Iris pigment epithelial cell (primary cell): ENCODE results near the gene PLA2G2C.
A peak's percentile ranks its signal among the peaks of the same experiment; 100 is the strongest.

ENCODE experiments used
- DNase-seq: peaks from one replicate; pipeline ENCODE4 v3.0.0-alpha.2; 2011; ENCODE audit warnings: low read depth

PLA2G2C gene

GRCh38 chr1:20183616-20184271 is 2.6 kb downstream of the PLA2G2C start:
- no peak for DNase-seq

- no peak for DNase-seq
These were observed 3.3 kb downstream of the PLA2G2C start for GRCh38 chr1:20183035-20183434.

GRCh38 chr1:20182415-20182814 is 3.9 kb downstream of the PLA2G2C start:
- no peak for DNase-seq

GRCh38 chr1:20180844-20181207 is 5.5 kb downstream of the PLA2G2C start:
- DNase-seq: no peak

GRCh38 chr1:20180129-20180843 is 6.0 kb downstream of the PLA2G2C start:
- no peak for DNase-seq

GRCh38 chr1:20179371-20180128 is 6.8 kb downstream of the PLA2G2C start:
- no peak for DNase-seq

- DNase-seq: no peak
These were observed 7.5 kb downstream of the PLA2G2C start for GRCh38 chr1:20178634-20179370.

- no peak for DNase-seq
These were observed 11.2 kb downstream of the PLA2G2C start for GRCh38 chr1:20174937-20175666.

- no peak for DNase-seq
These were observed 14.2 kb downstream of the PLA2G2C start for GRCh38 chr1:20172033-20172590.

- DNase-seq: no peak
These were observed 16.4 kb downstream of the PLA2G2C start for GRCh38 chr1:20169932-20170331.

GRCh38 chr1:20168564-20169491 is 17.5 kb downstream of the PLA2G2C start:
- no peak for DNase-seq

GRCh38 chr1:20167126-20167525 is 19.2 kb downstream of the PLA2G2C start:
- no peak for DNase-seq

GRCh38 chr1:20166051-20166450 is 20.3 kb downstream of the PLA2G2C start:
- no peak for DNase-seq

GRCh38 chr1:20165522-20165951 is 20.8 kb downstream of the PLA2G2C start:
- peak; percentile 20 for DNase-seq

GRCh38 chr1:20164694-20165202 is 21.6 kb downstream of the PLA2G2C start:
- no peak for DNase-seq

- no peak for DNase-seq
These were observed 26.3 kb downstream of the PLA2G2C start for GRCh38 chr1:20160034-20160433.

GRCh38 chr1:20158358-20159070 is 27.8 kb downstream of the PLA2G2C start:
- DNase-seq: no peak

- DNase-seq: no peak
These were observed 32.0 kb downstream of the PLA2G2C start for GRCh38 chr1:20154301-20154831.

- no peak for DNase-seq
These were observed 33.3 kb downstream of the PLA2G2C start for GRCh38 chr1:20153000-20153418.
